ENCODE results near the gene LEKR1.

The LEKR1 gene

GRCh38 chr3:156978481-156978961 lies 152.4 kb downstream of the LEKR1 start:
- no peak overlapping the region for H3K4me3 ChIP-seq (ENCODE audit: low read depth, low read length)
- no peak for TF ChIP-seq CTCF (IDR thresholded peaks at IDR 0.05; ENCODE audit: low read depth, low read length, missing control alignments)
- DNase-seq (ENCODE audit: low read depth): peak; percentile 74

- TF ChIP-seq CTCF (IDR thresholded peaks at IDR 0.05; ENCODE audit: low read depth, low read length, missing control alignments): no peak
- no peak overlapping the region for H3K4me3 ChIP-seq (ENCODE audit: low read depth, low read length)
- DNase-seq (ENCODE audit: low read depth): no peak
Measured at GRCh38 chr3:156981005-156981404, 154.9 kb downstream of the LEKR1 start.

- no peak for DNase-seq (ENCODE audit: low read depth)
- no peak overlapping the region for H3K4me3 ChIP-seq (ENCODE audit: low read depth, low read length)
- TF ChIP-seq CTCF (IDR thresholded peaks at IDR 0.05; ENCODE audit: low read depth, low read length, missing control alignments): no peak
Measured at GRCh38 chr3:156983559-156983958, 157.4 kb downstream of the LEKR1 start.

- no peak for DNase-seq (ENCODE audit: low read depth)
Measured at GRCh38 chr3:156985711-156986110, 159.6 kb downstream of the LEKR1 start.

GRCh38 chr3:156987946-156988345 lies 161.8 kb downstream of the LEKR1 start:
- no peak overlapping the region for H3K4me3 ChIP-seq (ENCODE audit: low read depth, low read length)
- DNase-seq (ENCODE audit: low read depth): no peak
- no peak for TF ChIP-seq CTCF (IDR thresholded peaks at IDR 0.05; ENCODE audit: low read depth, low read length, missing control alignments)

More at GRCh38 chr3:156985711-156986110, 159.6 kb downstream of the LEKR1 start:
- TF ChIP-seq CTCF (IDR thresholded peaks at IDR 0.05; ENCODE audit: low read depth, low read length, missing control alignments): no peak
- H3K4me3 ChIP-seq (ENCODE audit: low read depth, low read length): no peak overlapping the region

- DNase-seq (ENCODE audit: low read depth): no peak
- H3K4me3 ChIP-seq (ENCODE audit: low read depth, low read length): no peak overlapping the region
- no peak for TF ChIP-seq CTCF (IDR thresholded peaks at IDR 0.05; ENCODE audit: low read depth, low read length, missing control alignments)
Measured at GRCh38 chr3:156997351-156997750, 171.2 kb downstream of the LEKR1 start.

- no peak for TF ChIP-seq CTCF (IDR thresholded peaks at IDR 0.05; ENCODE audit: low read depth, low read length, missing control alignments)
- no peak for DNase-seq (ENCODE audit: low read depth)
- H3K4me3 ChIP-seq (ENCODE audit: low read depth, low read length): no peak overlapping the region
Measured at GRCh38 chr3:157001221-157001957, 175.2 kb downstream of the LEKR1 start.
